K562 (cell line): Measurements from ENCODE around the gene CALM3. TPM values are rescaled to one million over a fixed set of nuclear protein-coding genes. Genes with fewer than 3 reads are reported as not detected.

ENCODE experiments used
- BCL6 ChIP-seq: fragments of 250-450 bp; sonication (Bioruptor Pico); IDR thresholded peaks from 2 replicates; pipeline ENCODE4 v1.4.0; 2020
- CHCHD3 ChIP-seq: fragments of 250-450 bp; sonication (Bioruptor Pico); IDR thresholded peaks from 2 replicates; pipeline ENCODE4 v2.1.2; 2022; ENCODE audit warnings: mild to moderate bottlenecking
- CLOCK ChIP-seq: fragments of 250-450 bp; sonication (Bioruptor Pico); IDR thresholded peaks from 2 replicates; pipeline ENCODE4 v1.4.0; 2020; ENCODE audit warnings: mild to moderate bottlenecking, moderate library complexity, borderline replicate concordance
- ETV6 ChIP-seq, 3 experiments: fragments of 150-350 bp in 1 of 3; sonication (generic) in 1 of 3; formaldehyde crosslinking in 1 of 3; IDR thresholded peaks; 2 replicates each; pipeline versions ENCODE4 v1.6.1 to v1.8.0; 2014 to 2022; ENCODE audit warnings: borderline replicate concordance in 2 of 3, low read depth in 2 of 3, antibody characterized with exemption in 1 of 3, low read length in 1 of 3, mild to moderate bottlenecking in 1 of 3, missing genetic modification reagents in 1 of 3
- FOXM1 ChIP-seq, 2 experiments: fragments of 450-650 bp in 1 of 2; sonication (generic) in 1 of 2; formaldehyde crosslinking in 1 of 2; IDR thresholded peaks; 2 replicates each; pipeline versions ENCODE4 v1.6.1 to v1.9.0; 2017 to 2022; ENCODE audit warnings: low read depth in 2 of 2, mild to moderate bottlenecking in 2 of 2, missing genetic modification reagents in 1 of 2, moderate library complexity in 1 of 2
- HNRNPUL1 ChIP-seq: fragments of 200-400 bp; formaldehyde crosslinking; IDR thresholded peaks from 2 replicates; pipeline ENCODE4 v1.6.1; 2017; ENCODE audit warnings: low read length
- KLF16 ChIP-seq: IDR thresholded peaks from 2 replicates; pipeline ENCODE4 v1.6.1; 2016; ENCODE audit warnings: antibody characterized with exemption
- MCM5 ChIP-seq: fragments of 450-650 bp; IDR thresholded peaks from 2 replicates; pipeline ENCODE4 v1.6.1; 2016; ENCODE audit warnings: low read depth
- NELFE ChIP-seq: IDR thresholded peaks from 2 replicates; pipeline ENCODE4 v1.6.1; 2011; ENCODE audit warnings: mild to moderate bottlenecking; ENCODE audit not compliant: insufficient read depth, insufficient read length
- NFIX ChIP-seq: fragments of 250-450 bp; sonication (Bioruptor Pico); IDR thresholded peaks from 2 replicates; pipeline ENCODE4 v1.4.0; 2020; ENCODE audit warnings: low read depth, mild to moderate bottlenecking, moderate library complexity
- NFXL1 ChIP-seq: fragments of 450-650 bp; formaldehyde crosslinking; IDR thresholded peaks from 2 replicates; pipeline ENCODE4 v1.4.0; 2021; ENCODE audit warnings: mild to moderate bottlenecking
- PURB ChIP-seq: sonication (generic); formaldehyde crosslinking; IDR thresholded peaks from 2 replicates; pipeline ENCODE4 v1.9.0; 2021; ENCODE audit warnings: low read depth, mild to moderate bottlenecking, missing genetic modification reagents
- RUNX1 ChIP-seq: sonication (generic); IDR thresholded peaks from 2 replicates; pipeline ENCODE4 v1.6.1; 2016; ENCODE audit warnings: antibody characterized with exemption, low read depth
- SETDB1 ChIP-seq: IDR thresholded peaks from one replicate; pipeline ENCODE4 v1.6.1; 2012; ENCODE audit warnings: low read length, control low read depth, inconsistent platforms
- XRCC4 ChIP-seq: IDR thresholded peaks from one replicate; pipeline ENCODE4 v1.6.1; 2011; ENCODE audit not compliant: insufficient read depth, insufficient read length; ENCODE audit errors: extremely low read depth
- ZBTB43 ChIP-seq: sonication (generic); formaldehyde crosslinking; IDR thresholded peaks from 2 replicates; pipeline ENCODE4 v1.8.0; 2023; ENCODE audit warnings: mild to moderate bottlenecking, missing genetic modification reagents
- ZNF583 ChIP-seq: fragments of 250-450 bp; sonication (Bioruptor Pico); IDR thresholded peaks from 2 replicates; pipeline ENCODE4 v1.4.0; 2020
- ZNF639 ChIP-seq, 2 experiments: fragments of 200-800 bp in 1 of 2; sonication (Bioruptor generic) in 1 of 2; sonication (generic) in 1 of 2; formaldehyde crosslinking in 1 of 2; IDR thresholded peaks in 1 of 2; conservative IDR thresholded peaks in 1 of 2; 2 replicates each; pipeline versions ENCODE4 v1.5.0 to v1.6.1; 2016 to 2020; ENCODE audit warnings: missing compliant biosample characterization in 1 of 2, missing genetic modification characterization in 1 of 2, missing genetic modification reagents in 1 of 2
- ZNF644 ChIP-seq: fragments of 200-800 bp; sonication (Bioruptor generic); IDR thresholded peaks from 2 replicates; pipeline ENCODE4 v1.6.1; 2016; ENCODE audit warnings: low read depth, missing genetic modification characterization, missing compliant biosample characterization
- ZNF740 ChIP-seq, 3 experiments: fragments of 200-800 bp in 1 of 3; sonication (Bioruptor generic) in 1 of 3; sonication (generic) in 1 of 3; formaldehyde crosslinking in 1 of 3; IDR thresholded peaks; 2 replicates each; pipeline versions ENCODE4 v1.6.1 to v1.8.0; 2016 to 2022; ENCODE audit warnings: mild to moderate bottlenecking in 2 of 3, missing compliant biosample characterization in 2 of 3, missing genetic modification characterization in 2 of 3, missing genetic modification reagents in 1 of 3
- ZNF79 ChIP-seq: fragments of 250-450 bp; sonication (Bioruptor Pico); IDR thresholded peaks from 2 replicates; pipeline ENCODE4 v1.4.0; 2020; ENCODE audit warnings: low read depth, mild to moderate bottlenecking, moderate library complexity
- polyA plus RNA-seq, 8 experiments: library from polyadenylated mRNA; depleted of rRNA in 4 of 8; stranded (reverse) in 5 of 8; unstranded in 3 of 8; fragments of >200 nt; fragmentation: Nextera tagmentation in 2 of 8; fragmentation: Illumina TruSeq in 1 of 8; extraction: Ambion mirVana in 2 of 8; extraction: Trizol in 1 of 8; gene quantifications; 2 replicates each; pipeline versions ENCODE4 v1.2.1 to v1.2.3, GENCODE V29; 2011 to 2014; ENCODE audit warnings: inconsistent platforms in 1 of 8, missing spikeins in 1 of 8
- total RNA-seq, 7 experiments: library from RNA; depleted of rRNA in 6 of 7; stranded (reverse); fragments of >200 nt in 6 of 7; fragmentation: Illumina TruSeq in 2 of 7; extraction: Trizol in 2 of 7; gene quantifications; 2 replicates each; pipeline versions ENCODE4 v1.2.1 to v1.2.3, GENCODE V29; 2011 to 2021; ENCODE audit warnings: low replicate concordance in 1 of 7

Gene CALM3
- total and polyA plus RNA-seq, 9 of the 15 experiments (the other 6 are each of a cell fraction or from before 2014, with no cell fraction given) = 34.6 to 350 (median 156) TPM

GRCh38 chr19:46629546-46630025 is 28.5 kb downstream of the CALM3 start (continued):
- TF ChIP-seq CLOCK (CRISPR knock-in tag) (no peak), ZBTB43 (CRISPR knock-in tag) (no peak), ZNF583 (0 out of 2 replicates have a peak, but pooled peaks have one; percentile 27), ZNF639 (CRISPR knock-in tag; conservative IDR thresholded peaks at IDR 0.05 in 1 of 2, IDR thresholded peaks at IDR 0.05 in 1 of 2) (no peak), NFXL1 (CRISPR knock-in tag) (no peak), MCM5 (no peak), NELFE (no peak), SETDB1 (no peak), PURB (no peak), BCL6 (CRISPR knock-in tag) (no peak), KLF16 (peak; percentile 61; the same call in 1 of the 2 replicates), RUNX1 (no peak), FOXM1 (IDR thresholded peaks at IDR 0.05; ENCODE audit: low read depth) (no peak), FOXM1 (CRISPR knock-in tag; IDR thresholded peaks at IDR 0.05; ENCODE audit: low read depth) (no peak), ETV6 (IDR thresholded peaks at IDR 0.05; ENCODE audit: borderline replicate concordance in 1 of 2, low read depth in 2 of 2, low read length in 1 of 2) (no peak; a peak in 1 of 4 replicates), ETV6 (CRISPR knock-in tag; IDR thresholded peaks at IDR 0.05; ENCODE audit: borderline replicate concordance) (no peak), ZNF644 (tag) (no peak), CHCHD3 (CRISPR knock-in tag) (no peak), HNRNPUL1 (no peak), XRCC4 (no peak), NFIX (no peak), ZNF740 (CRISPR knock-in tag; IDR thresholded peaks at IDR 0.05) (no peak), ZNF740 (tag; IDR thresholded peaks at IDR 0.05) (no peak), ZNF79 (CRISPR knock-in tag) (no peak)
